ENCODE data around the gene CALCOCO1. TPM values are rescaled to one million over a fixed set of nuclear protein-coding genes. Genes with fewer than 3 reads are reported as not detected.

The CALCOCO1 gene
- polyA plus RNA-seq, 1 donor from 2014 or later, result 169 TPM

- Histone ChIP-seq H3K36me3 (ENCODE audit: insufficient read depth, low read length) (no peaks in the 10 kb centered on the region), H3K27me3 (ENCODE audit: insufficient read depth, low read depth, low read length) (peaks cover 22% of the 10 kb centered on the region), H2AFZ (ENCODE audit: low read depth, low read length) (peak within 1 kb of the TSS; percentile 28), H3K9ac (ENCODE audit: low read length) (peak within 1 kb of the TSS; percentile 68), H3K9me2 (ENCODE audit: insufficient read depth, low read length) (no peaks in the 10 kb centered on the region), H3K4me3 (ENCODE audit: low read length) (peak within 1 kb of the TSS; percentile 51), H3K9me3 (ENCODE audit: low read length) (no peaks in the 10 kb centered on the region), H3K27ac (ENCODE audit: low read length) (peak within 1 kb of the TSS; percentile 95), H3K79me2 (replicated peaks; ENCODE audit: insufficient read depth, low read length) (no peaks in the 10 kb centered on the region), H3F3A (ENCODE audit: insufficient read depth, low read length, poor library complexity, severe bottlenecking) (peaks cover 13% of the 10 kb centered on the region), H3K4me2 (ENCODE audit: low read length) (no peak within 1 kb of the TSS), H4K20me1 (ENCODE audit: insufficient read depth) (no peaks in the 10 kb centered on the region)
- TF ChIP-seq RAD21 (conservative IDR thresholded peaks at IDR 0.05) (no peak), MXI1 (conservative IDR thresholded peaks at IDR 0.05; ENCODE audit: poor library complexity, severe bottlenecking) (no peak), CTCF (IDR thresholded peaks at IDR 0.05; ENCODE audit: poor library complexity, severe bottlenecking) (no peak), POLR2AphosphoS5 (IDR thresholded peaks at IDR 0.05) (no peak), EZH2 (IDR thresholded peaks at IDR 0.05; ENCODE audit: borderline replicate concordance, insufficient read depth, low read length, poor library complexity, severe bottlenecking) (no peak), TAF1 (IDR thresholded peaks at IDR 0.05; ENCODE audit: low read depth) (no peak)
Measured at GRCh38 chr12:53751336-53752191, 24.3 kb upstream of the CALCOCO1 start, which contains the start of gene CISTR. CISTR (minus strand) TSS chr12:53751979.

- no peaks in the 10 kb centered on the region for H3K36me3 ChIP-seq (ENCODE audit: insufficient read depth, low read length)
- peak overlapping the region; percentile 95 for H3K27ac ChIP-seq (ENCODE audit: low read length)
- peak overlapping the region; percentile 68 for H3K9ac ChIP-seq (ENCODE audit: low read length)
- TF ChIP-seq MXI1 (conservative IDR thresholded peaks at IDR 0.05; ENCODE audit: poor library complexity, severe bottlenecking) (peak; percentile 32), EZH2 (IDR thresholded peaks at IDR 0.05; ENCODE audit: borderline replicate concordance, insufficient read depth, low read length, poor library complexity, severe bottlenecking) (no peak), SMC3 (conservative IDR thresholded peaks at IDR 0.05; ENCODE audit: poor library complexity) (no peak), REST (IDR thresholded peaks at IDR 0.05; ENCODE audit: borderline replicate concordance) (no peak), TAF1 (IDR thresholded peaks at IDR 0.05; ENCODE audit: low read depth) (no peak), CTCF (IDR thresholded peaks at IDR 0.05; ENCODE audit: poor library complexity, severe bottlenecking) (peak; percentile 19), POLR2AphosphoS5 (IDR thresholded peaks at IDR 0.05) (peak; percentile 61), RAD21 (conservative IDR thresholded peaks at IDR 0.05) (no peak), EP300 (conservative IDR thresholded peaks at IDR 0.05; ENCODE audit: poor library complexity, severe bottlenecking) (no peak)
- H4K20me1 ChIP-seq (ENCODE audit: insufficient read depth), result no peaks in the 10 kb centered on the region
- H3K4me2 ChIP-seq (ENCODE audit: low read length), result no peak overlapping the region
- H3K27me3 ChIP-seq (ENCODE audit: insufficient read depth, low read depth, low read length), result peaks cover 22% of the 10 kb centered on the region
- H3K9me3 ChIP-seq (ENCODE audit: low read length), result no peaks in the 10 kb centered on the region
- peak overlapping the region; percentile 28 for H2AFZ ChIP-seq (ENCODE audit: low read depth, low read length)
- peaks cover 16% of the 10 kb centered on the region for H3F3A ChIP-seq (ENCODE audit: insufficient read depth, low read length, poor library complexity, severe bottlenecking)
- H3K9me2 ChIP-seq (ENCODE audit: insufficient read depth, low read length), result no peaks in the 10 kb centered on the region
- peak overlapping the region; percentile 51 for H3K4me3 ChIP-seq (ENCODE audit: low read length)
- H3K79me2 ChIP-seq (replicated peaks; ENCODE audit: insufficient read depth, low read length), result no peaks in the 10 kb centered on the region
Measured at GRCh38 chr12:53750812-53751335, 23.6 kb upstream of the CALCOCO1 start.

All from neural cell (in vitro differentiated cells).